ENCODE data around the gene AHNAK. TPM values are rescaled to one million over a fixed set of nuclear protein-coding genes. Genes with fewer than 3 reads are reported as not detected.

Gene AHNAK
- total and polyA plus RNA-seq, 2 of the 8 experiments (the other 6 are each of a cell fraction or from before 2014, with no cell fraction given), result 2.0 to 5.8 TPM

- Histone ChIP-seq H4K5ac (ENCODE audit: insufficient read length, low read depth, low read length) (no peak overlapping the region), H3K4me3 (ENCODE audit: extremely low read depth in 1 of 4, insufficient read depth in 2 of 4, low read depth in 3 of 4, low read length in 4 of 4) (no peak overlapping the region), H3K14ac (ENCODE audit: insufficient read length) (no peak overlapping the region), H3K9me3 (ENCODE audit: insufficient read depth in 2 of 2, low read depth in 1 of 2, low read length in 1 of 2) (no peaks in the 10 kb centered on the region), H2AK5ac (ENCODE audit: low read depth, low read length) (no peak overlapping the region), H2BK12ac (ENCODE audit: low read depth, low read length) (no peak overlapping the region), H3K36me3 (ENCODE audit: control insufficient read depth in 2 of 4, insufficient read depth in 4 of 4, low read length in 3 of 4) (peaks cover 36 to 52% (median 38%) of the 10 kb centered on the region in 4 experiments), H2BK15ac (ENCODE audit: low read length) (no peak overlapping the region), H3K27ac (ENCODE audit: low read depth, low read length) (no peak overlapping the region), H2BK120ac (replicated peaks; ENCODE audit: low read depth, low read length) (no peak overlapping the region), H3K79me2 (ENCODE audit: control insufficient read depth in 1 of 2, insufficient read depth in 2 of 2, low read length in 2 of 2) (peaks cover 0 to 22% of the 10 kb centered on the region in 2 experiments; a peak in 2 of 4 replicates), H3K18ac (ENCODE audit: extremely low read depth, low read length) (no peak overlapping the region), H2BK5ac (ENCODE audit: low read depth, low read length) (no peak overlapping the region), H4K20me1 (replicated peaks in 1 of 2; ENCODE audit: control insufficient read depth in 1 of 2, insufficient read depth in 2 of 2, low read length in 2 of 2) (peaks cover 4 to 5% of the 10 kb centered on the region in 2 experiments), H4K8ac (ENCODE audit: extremely low read depth, insufficient read depth, low read length) (no peak overlapping the region), H2AFZ (ENCODE audit: low read length) (no peak overlapping the region), H3K56ac (replicated peaks; ENCODE audit: insufficient read length, low read depth, low read length) (no peak overlapping the region), H3K23ac (ENCODE audit: insufficient read length) (no peak overlapping the region), H3K4ac (replicated peaks; ENCODE audit: insufficient read length, low read depth, low read length) (no peak overlapping the region), H2BK20ac (ENCODE audit: low read length) (no peak overlapping the region), H3K23me2 (ENCODE audit: low read depth, low read length) (peaks cover 6% of the 10 kb centered on the region), H4K91ac (replicated peaks; ENCODE audit: insufficient read length, low read length) (no peak overlapping the region), H3K79me1 (ENCODE audit: low read depth, low read length) (no peaks in the 10 kb centered on the region), H3K4me1 (replicated peaks in 1 of 4; ENCODE audit: control insufficient read depth in 3 of 4, insufficient read depth in 4 of 4, low read length in 3 of 4) (peaks cover 0 to 3% (median under 1%) of the 10 kb centered on the region in 4 experiments; a peak in 5 of 7 replicates), H3K27me3 (replicated peaks in 1 of 4; ENCODE audit: control insufficient read depth in 3 of 4, extremely low read depth in 1 of 4, insufficient read depth in 3 of 4, low read length in 3 of 4) (no peaks in the 10 kb centered on the region), H3K4me2 (ENCODE audit: insufficient read depth in 1 of 2, low read depth in 2 of 2, low read length in 2 of 2) (no peak overlapping the region), H3K9ac (replicated peaks in 1 of 4; ENCODE audit: extremely low read depth in 1 of 4, low read depth in 3 of 4, low read length in 3 of 4) (no peak overlapping the region)
- POLR2A ChIA-PET (ENCODE audit: partially characterized antibody), result interaction anchor here (0.6 to 12.3 kb wide), 22 partner anchors 8 to 258 kb away, joined by 3 to 235 read pairs (median 8); partner anchors contain the start of genes B3GAT3, C11orf98, CSKMT and EEF1G
- 72% methylated on average over 12 of the region's 13 CpGs; no CpG with 5 or more reads in 1 of the 2 experiments for WGBS, 2 experiments (ENCODE audit: extremely low coverage in 1 of 2, insufficient coverage in 1 of 2, insufficient read length in 1 of 2, insufficient replicate concordance in 2 of 2, low coverage in 1 of 2, low lambda C conversion rate in 2 of 2, missing lambda C conversion rate in 1 of 2)
- DNase-seq (ENCODE audit: low read depth in 1 of 2, low spot score in 2 of 2) (peak in 1 of 2 experiments; percentile 88), FAIRE-seq (no peak)
- CTCF ChIA-PET (ENCODE audit: partially characterized antibody), result interaction anchor here (0.6 to 7.2 kb wide), 31 partner anchors 7 to 201 kb away, joined by 3 to 97 read pairs (median 3); partner anchors contain the start of genes B3GAT3, EML3, GANAB and MTA2
- TF ChIP-seq MAX (IDR thresholded peaks at IDR 0.05) (peak; percentile 75), YY1 (IDR thresholded peaks at IDR 0.05; ENCODE audit: low read depth, low read length) (peak; percentile 85), SIN3A (conservative IDR thresholded peaks at IDR 0.05 in 1 of 2, IDR thresholded peaks at IDR 0.05 in 1 of 2; ENCODE audit: low read depth in 1 of 2, low read length in 2 of 2) (peak in 1 of 2 experiments; percentile 74; a peak in 2 of 4 replicates), JUN (IDR thresholded peaks at IDR 0.05; ENCODE audit: low read depth, low read length) (no peak), SP2 (IDR thresholded peaks at IDR 0.05; ENCODE audit: low read length) (no peak), CTCF (IDR thresholded peaks at IDR 0.05; ENCODE audit: control extremely low read depth in 1 of 3, insufficient read depth in 1 of 3, low read depth in 1 of 3, low read length in 3 of 3) (peak; percentile 69 to 91 (median 87)), RAD21 (IDR thresholded peaks at IDR 0.05 in 1 of 2, conservative IDR thresholded peaks at IDR 0.05 in 1 of 2; ENCODE audit: low read depth in 2 of 2, low read length in 2 of 2) (peak; percentile 68), POLR2AphosphoS5 (IDR thresholded peaks at IDR 0.05; ENCODE audit: low read depth, low read length) (peak; percentile 43; the same call in 1 of the 2 replicates)
Measured at GRCh38 chr11:62593434-62594044, 46.9 kb upstream of the AHNAK start.
